Measurements from ENCODE around the gene EZH2. TPM values are rescaled to one million over a fixed set of nuclear protein-coding genes. Genes with fewer than 3 reads are reported as not detected.

Gene EZH2
- polyA plus RNA-seq, 1 donor from 2014 or later: 67.2 TPM

DNA sequence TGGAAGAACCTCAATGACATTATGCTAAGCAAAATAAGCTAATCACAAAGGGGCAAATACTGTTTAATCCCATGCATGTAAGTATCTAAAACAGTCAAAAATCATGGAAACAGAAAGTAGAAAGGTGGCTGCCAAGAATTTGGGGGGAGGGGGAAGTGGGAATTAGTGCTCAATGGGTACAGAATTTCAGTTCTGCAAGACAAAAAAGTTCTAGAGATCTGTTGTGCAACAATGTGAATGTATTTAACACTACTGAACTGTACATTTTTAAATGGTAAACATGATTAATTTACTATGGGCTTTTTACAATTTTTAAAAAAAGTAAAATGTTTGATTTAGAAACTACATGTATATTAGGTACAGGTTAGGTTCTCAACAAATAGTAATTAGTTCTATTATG, 11.9 kb downstream of the EZH2 start:
- no peak overlapping the region for H3K9ac ChIP-seq (ENCODE audit: low read length)
- no peak overlapping the region for H2AFZ ChIP-seq (ENCODE audit: low read depth, low read length)
- H3K4me2 ChIP-seq (ENCODE audit: low read length): no peak overlapping the region
- H3K9me2 ChIP-seq (ENCODE audit: insufficient read depth, low read length): no peaks in the 10 kb centered on the region
- TF ChIP-seq EP300 (conservative IDR thresholded peaks at IDR 0.05; ENCODE audit: poor library complexity, severe bottlenecking) (no peak), POLR2AphosphoS5 (IDR thresholded peaks at IDR 0.05) (no peak), RAD21 (conservative IDR thresholded peaks at IDR 0.05) (no peak), EZH2 (IDR thresholded peaks at IDR 0.05; ENCODE audit: borderline replicate concordance, insufficient read depth, low read length, poor library complexity, severe bottlenecking) (no peak), SMC3 (conservative IDR thresholded peaks at IDR 0.05; ENCODE audit: poor library complexity) (no peak), TAF1 (IDR thresholded peaks at IDR 0.05; ENCODE audit: low read depth) (no peak), MXI1 (conservative IDR thresholded peaks at IDR 0.05; ENCODE audit: poor library complexity, severe bottlenecking) (no peak)
- TF ChIP-seq, protein P1, sequence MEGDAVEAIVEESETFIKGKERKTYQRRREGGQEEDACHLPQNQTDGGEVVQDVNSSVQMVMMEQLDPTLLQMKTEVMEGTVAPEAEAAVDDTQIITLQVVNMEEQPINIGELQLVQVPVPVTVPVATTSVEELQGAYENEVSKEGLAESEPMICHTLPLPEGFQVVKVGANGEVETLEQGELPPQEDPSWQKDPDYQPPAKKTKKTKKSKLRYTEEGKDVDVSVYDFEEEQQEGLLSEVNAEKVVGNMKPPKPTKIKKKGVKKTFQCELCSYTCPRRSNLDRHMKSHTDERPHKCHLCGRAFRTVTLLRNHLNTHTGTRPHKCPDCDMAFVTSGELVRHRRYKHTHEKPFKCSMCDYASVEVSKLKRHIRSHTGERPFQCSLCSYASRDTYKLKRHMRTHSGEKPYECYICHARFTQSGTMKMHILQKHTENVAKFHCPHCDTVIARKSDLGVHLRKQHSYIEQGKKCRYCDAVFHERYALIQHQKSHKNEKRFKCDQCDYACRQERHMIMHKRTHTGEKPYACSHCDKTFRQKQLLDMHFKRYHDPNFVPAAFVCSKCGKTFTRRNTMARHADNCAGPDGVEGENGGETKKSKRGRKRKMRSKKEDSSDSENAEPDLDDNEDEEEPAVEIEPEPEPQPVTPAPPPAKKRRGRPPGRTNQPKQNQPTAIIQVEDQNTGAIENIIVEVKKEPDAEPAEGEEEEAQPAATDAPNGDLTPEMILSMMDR (IDR thresholded peaks at IDR 0.05; ENCODE audit: poor library complexity, severe bottlenecking): no peak
- TF ChIP-seq, protein P2, sequence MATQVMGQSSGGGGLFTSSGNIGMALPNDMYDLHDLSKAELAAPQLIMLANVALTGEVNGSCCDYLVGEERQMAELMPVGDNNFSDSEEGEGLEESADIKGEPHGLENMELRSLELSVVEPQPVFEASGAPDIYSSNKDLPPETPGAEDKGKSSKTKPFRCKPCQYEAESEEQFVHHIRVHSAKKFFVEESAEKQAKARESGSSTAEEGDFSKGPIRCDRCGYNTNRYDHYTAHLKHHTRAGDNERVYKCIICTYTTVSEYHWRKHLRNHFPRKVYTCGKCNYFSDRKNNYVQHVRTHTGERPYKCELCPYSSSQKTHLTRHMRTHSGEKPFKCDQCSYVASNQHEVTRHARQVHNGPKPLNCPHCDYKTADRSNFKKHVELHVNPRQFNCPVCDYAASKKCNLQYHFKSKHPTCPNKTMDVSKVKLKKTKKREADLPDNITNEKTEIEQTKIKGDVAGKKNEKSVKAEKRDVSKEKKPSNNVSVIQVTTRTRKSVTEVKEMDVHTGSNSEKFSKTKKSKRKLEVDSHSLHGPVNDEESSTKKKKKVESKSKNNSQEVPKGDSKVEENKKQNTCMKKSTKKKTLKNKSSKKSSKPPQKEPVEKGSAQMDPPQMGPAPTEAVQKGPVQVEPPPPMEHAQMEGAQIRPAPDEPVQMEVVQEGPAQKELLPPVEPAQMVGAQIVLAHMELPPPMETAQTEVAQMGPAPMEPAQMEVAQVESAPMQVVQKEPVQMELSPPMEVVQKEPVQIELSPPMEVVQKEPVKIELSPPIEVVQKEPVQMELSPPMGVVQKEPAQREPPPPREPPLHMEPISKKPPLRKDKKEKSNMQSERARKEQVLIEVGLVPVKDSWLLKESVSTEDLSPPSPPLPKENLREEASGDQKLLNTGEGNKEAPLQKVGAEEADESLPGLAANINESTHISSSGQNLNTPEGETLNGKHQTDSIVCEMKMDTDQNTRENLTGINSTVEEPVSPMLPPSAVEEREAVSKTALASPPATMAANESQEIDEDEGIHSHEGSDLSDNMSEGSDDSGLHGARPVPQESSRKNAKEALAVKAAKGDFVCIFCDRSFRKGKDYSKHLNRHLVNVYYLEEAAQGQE (IDR thresholded peaks at IDR 0.05; ENCODE audit: borderline replicate concordance): no peak
- no peaks in the 10 kb centered on the region for H3F3A ChIP-seq (ENCODE audit: insufficient read depth, low read length, poor library complexity, severe bottlenecking)
- H3K9me3 ChIP-seq (ENCODE audit: low read length): peaks cover 3% of the 10 kb centered on the region
- peaks cover 96% of the 10 kb centered on the region for H3K79me2 ChIP-seq (replicated peaks; ENCODE audit: insufficient read depth, low read length)
- no peaks in the 10 kb centered on the region for H3K36me3 ChIP-seq (ENCODE audit: insufficient read depth, low read length)
- no peak overlapping the region for H3K27ac ChIP-seq (ENCODE audit: low read length)
- H3K27me3 ChIP-seq (ENCODE audit: insufficient read depth, low read depth, low read length): no peaks in the 10 kb centered on the region
- no peak overlapping the region for H3K4me3 ChIP-seq (ENCODE audit: low read length)
- no peaks in the 10 kb centered on the region for H4K20me1 ChIP-seq (ENCODE audit: insufficient read depth)

DNA sequence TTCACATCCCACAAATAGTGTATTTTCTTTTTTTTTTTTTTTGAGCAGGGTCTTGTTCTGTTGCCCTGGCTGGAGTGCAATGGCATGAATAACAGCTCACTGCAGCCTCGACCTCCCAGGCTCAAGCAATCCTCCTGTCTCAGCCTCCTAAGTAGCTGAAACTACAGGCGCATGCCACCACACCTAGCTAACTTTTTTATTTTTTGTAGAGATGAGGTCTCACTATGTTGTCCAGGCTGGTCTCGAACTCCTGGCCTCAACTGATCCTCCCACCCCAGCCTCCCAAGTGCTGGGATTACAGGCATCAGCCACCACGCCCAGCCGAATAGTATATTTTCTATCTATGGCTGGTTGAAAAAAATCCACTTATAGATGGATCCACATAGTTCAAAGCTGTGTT, 12.5 kb downstream of the EZH2 start:
- H4K20me1 ChIP-seq (ENCODE audit: insufficient read depth): no peaks in the 10 kb centered on the region
- H3F3A ChIP-seq (ENCODE audit: insufficient read depth, low read length, poor library complexity, severe bottlenecking): no peaks in the 10 kb centered on the region
- no peak overlapping the region for H3K9ac ChIP-seq (ENCODE audit: low read length)
- H3K4me2 ChIP-seq (ENCODE audit: low read length): no peak overlapping the region
- no peaks in the 10 kb centered on the region for H3K36me3 ChIP-seq (ENCODE audit: insufficient read depth, low read length)
- H3K9me2 ChIP-seq (ENCODE audit: insufficient read depth, low read length): no peaks in the 10 kb centered on the region
- no peak overlapping the region for H3K27ac ChIP-seq (ENCODE audit: low read length)
- no peaks in the 10 kb centered on the region for H3K27me3 ChIP-seq (ENCODE audit: insufficient read depth, low read depth, low read length)
- H3K79me2 ChIP-seq (replicated peaks; ENCODE audit: insufficient read depth, low read length): peaks cover 95% of the 10 kb centered on the region
- H3K4me3 ChIP-seq (ENCODE audit: low read length): no peak overlapping the region
- TF ChIP-seq EP300 (conservative IDR thresholded peaks at IDR 0.05; ENCODE audit: poor library complexity, severe bottlenecking) (no peak), MXI1 (conservative IDR thresholded peaks at IDR 0.05; ENCODE audit: poor library complexity, severe bottlenecking) (no peak), POLR2AphosphoS5 (IDR thresholded peaks at IDR 0.05) (no peak), EZH2 (IDR thresholded peaks at IDR 0.05; ENCODE audit: borderline replicate concordance, insufficient read depth, low read length, poor library complexity, severe bottlenecking) (no peak), SMC3 (conservative IDR thresholded peaks at IDR 0.05; ENCODE audit: poor library complexity) (no peak), TAF1 (IDR thresholded peaks at IDR 0.05; ENCODE audit: low read depth) (no peak), RAD21 (conservative IDR thresholded peaks at IDR 0.05) (no peak)
- TF ChIP-seq, protein P1 (IDR thresholded peaks at IDR 0.05; ENCODE audit: poor library complexity, severe bottlenecking): no peak
- TF ChIP-seq, protein P2 (IDR thresholded peaks at IDR 0.05; ENCODE audit: borderline replicate concordance): no peak
- peaks cover 3% of the 10 kb centered on the region for H3K9me3 ChIP-seq (ENCODE audit: low read length)
- H2AFZ ChIP-seq (ENCODE audit: low read depth, low read length): no peak overlapping the region

Measured in neural cell (in vitro differentiated cells).